NCI-H2107 treated with DMSO at 0.1 percent for 48 hours (cell line): ENCODE results near the gene SLC38A1.
"Not testable (repeated sequence)": the region's sequence is repeated elsewhere in the genome, so short reads cannot be mapped to it uniquely, and the experiment has no call there.

Experiments
- DNase-seq: peaks from one replicate; lab custom pipeline; 2025; ENCODE audit not compliant: unreplicated experiment; lab: John Stamatoyannopoulos, UW

Gene SLC38A1

GRCh38 chr12:46268583-46269428 is at the start of gene SLC38A1:
SLC38A1 (minus strand) TSS chr12:46269043; CDS start chr12:46239800, 29,243 bp downstream.
- DNase-seq, result peak; percentile 70

- DNase-seq, result no peak
Observed at GRCh38 chr12:46318037-46318436, 49.2 kb upstream of the SLC38A1 start.

- no peak for DNase-seq
Observed at GRCh38 chr12:46304070-46304469, 35.2 kb upstream of the SLC38A1 start.

- DNase-seq, result peak; percentile 5
Observed at GRCh38 chr12:46303039-46303666, 34.3 kb upstream of the SLC38A1 start.

GRCh38 chr12:46300910-46301309 is 32.1 kb upstream of the SLC38A1 start:
- DNase-seq, result no peak

- DNase-seq, result peak; percentile 32
Observed at GRCh38 chr12:46299851-46300250, 31.0 kb upstream of the SLC38A1 start.

GRCh38 chr12:46298261-46298660 is 29.4 kb upstream of the SLC38A1 start:
- no peak for DNase-seq

GRCh38 chr12:46296822-46297221 is 28.0 kb upstream of the SLC38A1 start:
- no peak for DNase-seq

GRCh38 chr12:46292754-46293402 is 24.0 kb upstream of the SLC38A1 start:
- DNase-seq, result no peak

GRCh38 chr12:46291953-46292352 is 23.1 kb upstream of the SLC38A1 start:
- not testable (repeated sequence) for DNase-seq

- not testable (repeated sequence) for DNase-seq
Observed at GRCh38 chr12:46285177-46285576, 16.3 kb upstream of the SLC38A1 start.

- no peak for DNase-seq
Observed at GRCh38 chr12:46282829-46283228, 14.0 kb upstream of the SLC38A1 start.

- no peak for DNase-seq
Observed at GRCh38 chr12:46276756-46277155, 7.9 kb upstream of the SLC38A1 start.

GRCh38 chr12:46271863-46272262 is 3.0 kb upstream of the SLC38A1 start:
- DNase-seq, result no peak

GRCh38 chr12:46269429-46270241 is 792 bp upstream of the SLC38A1 start:
- no peak for DNase-seq

- DNase-seq, result no peak
Observed at GRCh38 chr12:46267825-46268582, 839 bp downstream of the SLC38A1 start.

- DNase-seq, result no peak
Observed at GRCh38 chr12:46267575-46267824, 1.3 kb downstream of the SLC38A1 start.

- DNase-seq, result peak; percentile 82
Observed at GRCh38 chr12:46266869-46267574, 1.8 kb downstream of the SLC38A1 start.

GRCh38 chr12:46266382-46266791 is 2.5 kb downstream of the SLC38A1 start:
- DNase-seq, result no peak

- DNase-seq, result no peak
Observed at GRCh38 chr12:46265734-46266133, 3.1 kb downstream of the SLC38A1 start.
